Measurements from ENCODE around the gene SLC17A3.

Gene SLC17A3

DNA sequence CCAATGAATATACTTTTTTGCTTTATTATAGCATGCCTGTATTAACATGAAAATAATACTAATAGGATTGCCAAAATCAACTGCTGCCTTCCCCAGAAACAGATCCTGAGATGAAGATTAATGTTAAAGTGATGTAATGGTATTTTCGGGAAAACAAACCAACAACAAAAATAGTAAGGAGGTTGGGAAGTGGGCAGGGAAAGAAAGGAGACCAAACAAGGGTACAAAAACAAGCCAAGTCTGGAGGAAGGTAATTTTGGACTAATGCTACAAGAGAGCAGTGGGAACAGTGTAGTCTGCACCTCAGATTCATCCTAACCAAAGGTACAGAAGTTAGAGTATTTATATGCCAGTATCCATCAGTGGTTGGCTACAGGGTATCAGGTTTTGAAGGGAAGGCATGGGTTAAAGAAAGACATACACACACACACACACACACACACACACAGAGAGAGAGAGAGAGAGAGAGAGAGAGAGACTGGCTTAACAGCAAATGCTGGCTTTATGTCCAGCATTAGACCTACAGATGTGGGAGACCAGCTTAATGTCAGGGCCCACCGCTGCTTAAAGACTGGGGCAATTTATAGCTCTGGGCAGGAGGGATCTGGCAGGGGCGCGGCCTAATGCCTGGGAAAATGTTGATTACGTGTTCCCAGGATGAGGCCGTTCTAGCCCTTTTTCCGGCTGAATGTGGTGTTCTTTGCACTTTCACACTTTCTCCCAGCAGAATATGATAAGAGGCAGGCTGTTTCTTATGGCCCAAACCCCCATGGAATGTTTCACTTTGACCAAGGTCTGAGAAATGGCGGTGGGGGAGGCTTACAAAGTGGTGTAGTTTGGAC, 38.4 kb downstream of the SLC17A3 start:
- no peak for TF ChIP-seq POLR2A (IDR thresholded peaks at IDR 0.05; ENCODE audit: low read depth, low read length)
- DNase-seq (ENCODE audit: insufficient read length, low spot score), result no peak
- FAIRE-seq, result no peak

DNA sequence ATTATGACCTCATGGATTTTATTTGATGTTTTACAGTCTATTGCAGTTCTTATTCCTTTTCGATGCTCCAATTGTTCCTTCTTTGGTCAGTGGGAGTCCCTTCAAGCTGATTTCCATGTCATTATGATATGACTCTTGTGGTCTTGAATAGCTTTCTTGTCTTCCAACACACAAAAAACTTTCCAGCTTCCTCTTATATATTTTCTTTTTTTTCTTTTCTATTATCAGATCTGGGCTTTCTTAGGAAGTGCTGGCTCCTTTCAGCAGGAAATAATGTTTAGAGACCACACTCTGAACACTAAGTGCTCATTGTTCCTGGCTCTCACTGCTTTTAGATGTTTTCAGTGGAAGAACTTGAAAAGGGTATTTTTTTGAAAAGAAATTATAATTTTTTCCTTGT, 39.1 kb downstream of the SLC17A3 start:
- DNase-seq (ENCODE audit: insufficient read length, low spot score), result no peak
- no peak for FAIRE-seq
- TF ChIP-seq POLR2A (IDR thresholded peaks at IDR 0.05; ENCODE audit: low read depth, low read length), result no peak

DNA sequence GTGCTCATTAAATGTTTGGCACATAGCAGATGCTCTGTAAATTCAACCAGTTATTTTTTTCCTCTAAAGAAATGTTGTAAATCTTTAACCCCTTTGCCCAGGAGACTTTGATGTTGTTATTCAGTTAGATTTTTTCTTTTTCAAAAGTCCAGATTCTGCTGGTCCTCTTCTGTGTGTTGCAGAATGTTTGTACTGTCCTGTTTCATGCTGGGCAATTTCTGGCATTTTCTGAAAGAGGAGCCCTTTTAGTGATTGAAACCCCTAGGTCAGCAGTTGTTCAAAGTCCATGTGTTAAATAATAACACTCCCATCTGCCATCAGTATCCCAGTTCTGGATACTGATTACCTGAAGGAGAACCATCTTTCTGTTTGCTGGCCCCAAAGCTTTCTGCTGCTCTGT, 40.9 kb downstream of the SLC17A3 start:
- DNase-seq (ENCODE audit: insufficient read length, low spot score) (no peak), FAIRE-seq (no peak)
- TF ChIP-seq POLR2A (IDR thresholded peaks at IDR 0.05; ENCODE audit: low read depth, low read length), result no peak

DNA sequence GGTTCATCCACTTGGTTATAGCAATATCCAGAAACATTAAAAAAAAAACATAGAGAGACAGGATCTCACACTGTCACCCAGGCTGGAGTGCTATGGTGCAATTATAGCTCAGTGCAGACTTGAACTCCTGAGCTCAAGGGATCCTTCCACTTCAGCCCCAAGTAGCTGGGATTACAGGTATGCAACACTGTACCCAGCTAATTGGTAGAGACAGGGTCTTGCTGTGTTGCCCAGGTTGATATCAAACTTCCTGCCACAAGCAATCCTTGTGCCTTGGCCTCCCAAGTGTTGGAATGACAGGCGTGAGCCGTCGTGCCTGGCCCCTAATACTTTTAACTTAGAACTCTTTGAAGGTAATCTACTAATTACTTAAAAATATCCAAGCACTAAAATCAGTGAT, 41.4 kb downstream of the SLC17A3 start:
- DNase-seq (ENCODE audit: insufficient read length, low spot score) (no peak), FAIRE-seq (no peak)
- TF ChIP-seq POLR2A (IDR thresholded peaks at IDR 0.05; ENCODE audit: low read depth, low read length), result no peak

DNA sequence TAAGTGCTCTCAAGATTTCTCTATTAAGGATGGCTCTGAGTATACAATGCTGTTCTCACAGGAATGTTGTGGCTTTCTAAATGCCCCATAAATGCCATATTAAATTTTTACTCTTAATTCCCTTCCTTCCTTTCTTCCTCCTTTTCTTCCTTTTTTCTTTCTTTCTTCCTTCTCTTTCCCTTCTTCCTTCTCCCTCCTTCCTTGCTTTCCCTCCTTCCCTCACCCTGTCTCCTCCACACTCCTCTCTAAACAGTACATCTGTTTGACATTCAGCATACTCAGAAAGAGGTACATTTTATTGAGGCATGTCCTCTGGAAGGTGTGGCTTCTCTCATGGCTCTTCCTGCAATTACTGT, 41.8 kb downstream of the SLC17A3 start:
- no peak for TF ChIP-seq POLR2A (IDR thresholded peaks at IDR 0.05; ENCODE audit: low read depth, low read length)
- no peak for DNase-seq (ENCODE audit: insufficient read length, low spot score)
- FAIRE-seq, result no peak

DNA sequence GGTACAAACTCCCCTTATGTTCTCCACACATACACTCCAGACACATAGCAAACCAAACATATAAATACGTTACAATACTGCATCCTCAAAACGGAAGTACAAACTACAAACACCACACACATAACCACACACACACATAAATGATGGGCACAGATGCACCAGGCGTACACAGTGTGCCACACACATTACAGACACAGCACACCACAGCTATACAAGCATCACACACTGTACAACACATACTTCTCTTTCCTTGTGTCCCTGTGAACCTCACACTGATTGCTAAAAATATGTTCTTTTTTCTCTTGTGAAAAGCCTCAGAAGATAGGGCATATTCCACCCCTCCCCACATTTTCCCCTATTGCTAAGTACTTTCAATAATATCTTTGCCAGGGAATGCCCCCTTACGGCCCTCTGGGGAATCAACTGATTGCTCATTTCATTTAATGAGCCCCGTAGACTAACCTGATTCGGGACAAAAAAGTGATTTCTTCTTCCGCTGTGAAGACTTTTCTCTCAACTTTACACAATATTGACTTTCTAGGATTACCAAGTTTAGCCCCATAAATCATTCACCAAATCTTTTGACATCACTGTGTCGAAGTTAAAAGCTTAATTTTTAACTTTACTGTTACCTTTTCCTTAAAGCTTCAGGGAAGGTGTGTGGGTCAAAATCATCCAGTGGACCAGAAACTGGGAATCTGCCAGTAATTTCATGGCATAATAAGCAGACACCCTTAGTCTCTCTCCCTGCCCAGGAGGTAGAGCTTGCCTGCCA, 42.3 kb downstream of the SLC17A3 start, which contains the start of gene SLC17A1:
TSS of gene SLC17A1 (minus strand) at position 521 of the 775 bp plus-strand sequence. CDS start 1,495 bp downstream, outside the sequence.
- FAIRE-seq (no peak), DNase-seq (ENCODE audit: insufficient read length, low spot score) (no peak)
- no peak for TF ChIP-seq POLR2A (IDR thresholded peaks at IDR 0.05; ENCODE audit: low read depth, low read length)

DNA sequence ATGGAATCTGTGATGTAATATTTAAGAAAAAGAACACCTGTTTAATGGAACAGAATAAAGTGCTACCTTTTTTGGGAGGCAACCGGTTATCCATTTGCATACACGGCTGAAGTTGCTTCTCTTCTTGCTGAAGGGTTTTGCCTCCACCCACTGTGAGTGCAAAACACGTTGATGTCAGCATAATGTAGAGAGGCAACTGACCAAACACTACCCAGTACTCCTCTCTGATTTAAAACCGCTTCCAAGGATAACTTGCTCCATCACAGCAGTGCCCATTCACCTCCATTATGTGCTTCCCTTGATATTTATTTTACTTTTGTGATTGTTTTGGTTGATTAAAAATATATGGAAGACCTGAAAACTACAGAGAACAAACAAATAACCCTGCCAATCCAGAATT, 43.6 kb downstream of the SLC17A3 start:
- DNase-seq (ENCODE audit: insufficient read length, low spot score) (no peak), FAIRE-seq (no peak)
- TF ChIP-seq POLR2A (IDR thresholded peaks at IDR 0.05; ENCODE audit: low read depth, low read length), result no peak

DNA sequence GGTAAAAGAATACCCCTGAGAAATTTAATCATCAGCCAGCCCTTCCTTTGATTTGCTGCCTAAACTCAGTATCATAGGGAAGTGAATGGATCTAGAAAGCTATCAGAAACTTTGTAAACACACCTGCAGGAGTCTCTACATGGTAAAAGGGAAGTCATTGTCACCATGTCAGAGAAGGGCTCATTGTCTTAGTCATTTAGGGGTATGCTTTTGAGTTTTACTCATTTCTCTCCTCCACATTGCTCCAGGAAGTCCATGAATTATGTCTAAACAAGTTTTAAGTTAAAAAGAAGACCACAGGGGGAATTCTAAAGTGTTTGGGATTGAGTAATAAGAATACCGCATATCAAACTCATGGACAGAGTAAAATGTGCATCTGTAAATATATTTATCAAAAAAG, 44.7 kb downstream of the SLC17A3 start:
- no peak for DNase-seq (ENCODE audit: insufficient read length, low spot score)
- no peak for TF ChIP-seq POLR2A (IDR thresholded peaks at IDR 0.05; ENCODE audit: low read depth, low read length)
- no peak for FAIRE-seq

DNA sequence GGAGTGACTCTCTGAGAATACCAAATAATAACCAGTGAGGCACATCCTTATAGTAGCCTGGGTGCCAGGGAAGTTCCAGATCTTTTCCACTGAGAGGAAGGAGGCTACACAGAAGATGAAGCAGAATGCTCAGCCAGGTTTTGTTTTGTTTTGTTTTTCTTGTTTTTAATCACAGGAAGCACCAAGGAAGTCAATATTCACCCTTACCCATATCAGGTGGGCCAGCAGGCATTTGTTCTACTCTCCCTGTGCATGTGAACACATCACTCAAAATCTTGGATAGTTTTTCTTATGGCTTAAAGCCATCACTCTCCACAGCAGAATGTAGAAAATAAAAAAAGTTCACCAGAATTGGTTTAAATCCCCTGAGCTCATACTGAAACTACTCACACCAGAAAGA, 52.7 kb downstream of the SLC17A3 start:
- no peak for TF ChIP-seq POLR2A (IDR thresholded peaks at IDR 0.05; ENCODE audit: low read depth, low read length)
- DNase-seq (ENCODE audit: insufficient read length, low spot score) (no peak), FAIRE-seq (no peak)

DNA sequence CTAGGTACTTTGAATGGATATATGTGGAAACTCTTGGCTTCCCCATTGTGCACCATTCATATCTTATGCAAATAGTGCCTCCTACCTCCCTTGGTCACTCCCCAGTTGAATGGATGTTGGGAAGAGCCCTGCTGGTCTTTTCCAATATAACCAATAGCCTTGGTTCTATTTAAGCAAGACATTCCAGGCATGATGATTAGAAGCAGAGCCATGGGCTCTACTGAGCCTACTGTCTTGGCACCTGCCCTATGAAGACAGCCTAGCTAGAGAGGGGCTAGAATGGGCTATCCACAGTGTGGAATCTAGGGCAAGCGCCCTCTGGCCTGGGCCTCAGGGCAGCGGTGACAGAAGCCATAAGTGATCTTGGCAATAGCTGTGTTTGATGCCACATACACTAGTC, 57.8 kb downstream of the SLC17A3 start:
- FAIRE-seq (no peak), DNase-seq (ENCODE audit: insufficient read length, low spot score) (no peak)
- no peak for TF ChIP-seq POLR2A (IDR thresholded peaks at IDR 0.05; ENCODE audit: low read depth, low read length)

DNA sequence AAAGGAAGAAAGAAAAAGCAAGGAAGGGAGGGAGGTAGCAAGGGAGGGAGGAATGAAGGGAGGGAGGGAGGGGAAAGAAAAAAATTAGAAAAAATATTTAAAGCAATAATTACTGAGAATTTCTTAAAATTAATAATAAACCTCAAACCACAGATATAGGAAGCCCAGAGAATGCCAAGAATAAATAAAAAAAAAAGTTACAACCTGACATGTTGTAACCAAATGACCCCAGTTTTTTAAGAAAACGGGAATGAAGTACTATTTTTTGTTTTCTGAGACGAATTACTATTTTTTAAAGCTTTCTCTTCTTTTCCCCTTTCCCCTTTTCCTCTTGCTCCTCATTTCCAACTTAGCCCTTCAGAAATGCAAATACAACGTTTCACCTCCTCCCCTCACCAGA, 58.8 kb downstream of the SLC17A3 start:
- DNase-seq (ENCODE audit: insufficient read length, low spot score) (no peak), FAIRE-seq (no peak)
- no peak for TF ChIP-seq POLR2A (IDR thresholded peaks at IDR 0.05; ENCODE audit: low read depth, low read length)

DNA sequence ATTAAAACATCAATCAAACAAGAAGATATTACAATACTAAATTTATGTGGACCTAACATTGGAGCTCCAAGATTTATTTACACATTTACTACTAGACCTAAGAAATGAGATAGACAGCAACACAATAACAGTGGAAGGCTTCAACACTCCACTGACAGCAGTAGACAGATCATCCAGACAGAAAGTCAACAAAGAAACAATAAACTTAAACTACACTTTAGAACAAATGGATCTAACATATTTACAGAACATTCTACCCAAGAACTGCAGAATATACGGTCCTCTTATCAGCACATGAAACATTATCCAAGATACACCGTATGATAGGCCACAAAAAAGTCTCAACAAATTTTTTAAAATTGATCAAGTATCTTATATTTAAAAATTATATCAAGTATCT, 69.2 kb downstream of the SLC17A3 start:
- DNase-seq (ENCODE audit: insufficient read length, low spot score) (no peak), FAIRE-seq (no peak)
- no peak for TF ChIP-seq POLR2A (IDR thresholded peaks at IDR 0.05; ENCODE audit: low read depth, low read length)

DNA sequence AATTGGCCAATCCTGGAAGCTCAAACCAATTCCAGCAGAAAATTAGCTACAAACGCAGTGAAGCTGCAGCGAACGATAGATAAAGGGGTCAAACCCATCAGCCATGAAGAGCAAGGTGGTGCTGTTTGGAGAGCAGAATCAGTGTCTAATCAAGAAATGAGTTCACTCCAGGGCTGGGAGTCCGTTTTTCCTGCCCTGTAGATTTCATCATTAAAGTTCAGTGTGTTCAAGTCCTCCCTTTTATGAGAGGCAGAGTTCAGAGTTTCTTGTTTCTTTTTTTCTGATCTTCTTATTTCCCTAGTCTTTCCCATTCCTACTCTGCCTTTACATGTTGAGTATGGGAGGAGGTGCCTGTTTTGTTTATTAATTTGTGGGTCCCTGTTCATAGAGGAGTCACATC, 72.6 kb downstream of the SLC17A3 start:
- FAIRE-seq (no peak), DNase-seq (ENCODE audit: insufficient read length, low spot score) (no peak)
- no peak for TF ChIP-seq POLR2A (IDR thresholded peaks at IDR 0.05; ENCODE audit: low read depth, low read length)

Data from H54 (cell line).